ENCODE measurements around the gene HYLS1. TPM values are rescaled to one million over a fixed set of nuclear protein-coding genes. Genes with fewer than 3 reads are reported as not detected.

HYLS1 gene
- total RNA-seq, 1 donor: 10.4 TPM

- TF ChIP-seq, protein P1, sequence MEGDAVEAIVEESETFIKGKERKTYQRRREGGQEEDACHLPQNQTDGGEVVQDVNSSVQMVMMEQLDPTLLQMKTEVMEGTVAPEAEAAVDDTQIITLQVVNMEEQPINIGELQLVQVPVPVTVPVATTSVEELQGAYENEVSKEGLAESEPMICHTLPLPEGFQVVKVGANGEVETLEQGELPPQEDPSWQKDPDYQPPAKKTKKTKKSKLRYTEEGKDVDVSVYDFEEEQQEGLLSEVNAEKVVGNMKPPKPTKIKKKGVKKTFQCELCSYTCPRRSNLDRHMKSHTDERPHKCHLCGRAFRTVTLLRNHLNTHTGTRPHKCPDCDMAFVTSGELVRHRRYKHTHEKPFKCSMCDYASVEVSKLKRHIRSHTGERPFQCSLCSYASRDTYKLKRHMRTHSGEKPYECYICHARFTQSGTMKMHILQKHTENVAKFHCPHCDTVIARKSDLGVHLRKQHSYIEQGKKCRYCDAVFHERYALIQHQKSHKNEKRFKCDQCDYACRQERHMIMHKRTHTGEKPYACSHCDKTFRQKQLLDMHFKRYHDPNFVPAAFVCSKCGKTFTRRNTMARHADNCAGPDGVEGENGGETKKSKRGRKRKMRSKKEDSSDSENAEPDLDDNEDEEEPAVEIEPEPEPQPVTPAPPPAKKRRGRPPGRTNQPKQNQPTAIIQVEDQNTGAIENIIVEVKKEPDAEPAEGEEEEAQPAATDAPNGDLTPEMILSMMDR (IDR thresholded peaks at IDR 0.05; ENCODE audit: insufficient read depth, low read depth, low read length): no peak
- no peak for DNase-seq (ENCODE audit: low read depth)
- H3K4me3 ChIP-seq (ENCODE audit: low read depth, low read length): no peak overlapping the region
These were observed 33.6 kb downstream of the HYLS1 start for GRCh38 chr11:125921042-125921441.

GRCh38 chr11:125922156-125922555 lies 34.7 kb downstream of the HYLS1 start:
- TF ChIP-seq, protein P1 (IDR thresholded peaks at IDR 0.05; ENCODE audit: insufficient read depth, low read depth, low read length): no peak
- H3K4me3 ChIP-seq (ENCODE audit: low read depth, low read length): no peak overlapping the region
- no peak for DNase-seq (ENCODE audit: low read depth)

DNA sequence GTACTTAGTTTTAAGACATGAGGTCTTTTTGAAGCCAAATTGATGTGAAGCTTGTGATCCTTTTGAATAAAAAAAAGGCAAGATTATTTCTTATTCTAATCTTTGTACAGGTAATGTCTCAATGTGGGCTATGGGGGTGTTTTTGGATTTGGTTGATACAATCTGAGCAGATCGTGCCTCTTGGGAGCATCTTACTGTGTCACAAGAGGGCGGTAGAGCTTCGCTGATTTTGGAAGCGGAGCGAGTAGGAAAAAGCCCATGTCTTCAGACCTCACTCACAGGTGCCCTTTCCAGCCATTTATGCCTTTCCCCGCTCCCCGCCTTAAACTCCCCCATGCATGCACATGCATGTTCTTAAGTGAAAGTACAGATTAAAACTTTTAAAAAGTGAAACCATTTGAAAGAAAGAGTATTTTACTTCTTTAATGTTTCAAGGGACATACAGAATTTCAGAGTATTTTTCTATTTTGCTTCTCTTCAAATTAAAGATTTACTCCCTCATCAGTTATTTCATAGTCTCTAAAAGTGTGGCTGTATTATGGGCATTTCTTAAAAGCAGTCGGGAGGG lies 35.6 kb downstream of the HYLS1 start:
- H3K4me3 ChIP-seq (ENCODE audit: low read depth, low read length): no peak overlapping the region
- DNase-seq (ENCODE audit: low read depth): peak; percentile 74
- TF ChIP-seq, protein P1 (IDR thresholded peaks at IDR 0.05; ENCODE audit: insufficient read depth, low read depth, low read length): peak; percentile 92

- DNase-seq (ENCODE audit: low read depth): no peak
- H3K4me3 ChIP-seq (ENCODE audit: low read depth, low read length): no peak overlapping the region
- TF ChIP-seq, protein P1 (IDR thresholded peaks at IDR 0.05; ENCODE audit: insufficient read depth, low read depth, low read length): no peak
These were observed 36.2 kb downstream of the HYLS1 start for GRCh38 chr11:125923633-125924032.

DNA sequence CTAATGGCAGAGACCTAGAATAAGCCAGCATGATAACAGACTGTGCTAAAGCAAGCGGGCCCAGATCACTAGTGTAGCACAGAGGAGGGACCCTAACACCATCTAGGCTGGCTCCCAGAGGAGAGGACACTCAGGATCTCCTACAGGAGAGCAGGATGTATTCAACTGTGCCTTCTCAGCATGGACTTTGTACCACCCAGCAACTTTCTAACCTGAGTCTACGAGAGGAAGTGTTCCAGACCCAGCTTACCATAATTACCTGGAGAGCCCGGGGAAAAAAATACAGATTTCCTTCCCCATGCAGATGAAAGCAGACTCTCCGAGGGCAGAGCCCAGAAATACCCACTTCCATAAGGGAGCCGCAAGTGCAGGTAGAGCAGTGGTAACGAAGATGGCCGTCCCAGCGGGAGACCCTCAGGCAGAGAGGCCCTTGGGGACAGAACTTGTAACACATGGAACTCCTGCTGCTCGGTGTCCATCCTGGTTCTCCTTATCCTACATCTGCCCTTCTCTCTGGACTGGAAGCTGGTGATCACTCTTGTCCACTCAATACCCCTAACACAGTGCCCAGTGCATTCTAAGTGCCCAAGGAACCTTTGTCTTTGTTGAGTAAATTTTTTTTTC lies 37.0 kb downstream of the HYLS1 start:
- DNase-seq (ENCODE audit: low read depth): no peak
- no peak overlapping the region for H3K4me3 ChIP-seq (ENCODE audit: low read depth, low read length)
- TF ChIP-seq, protein P1 (IDR thresholded peaks at IDR 0.05; ENCODE audit: insufficient read depth, low read depth, low read length): no peak

- TF ChIP-seq, protein P1 (IDR thresholded peaks at IDR 0.05; ENCODE audit: insufficient read depth, low read depth, low read length): no peak
- DNase-seq (ENCODE audit: low read depth): no peak
These were observed 37.8 kb downstream of the HYLS1 start for GRCh38 chr11:125925247-125925740.

More at GRCh38 chr11:125925247-125925740, 37.8 kb downstream of the HYLS1 start:
- H3K4me3 ChIP-seq (ENCODE audit: low read depth, low read length): no peak overlapping the region

All from fibroblast of villous mesenchyme (primary cell).